Activated naive CD8-positive, alpha-beta T cell treated with anti-CD3 and anti-CD28 coated beads for 36 hours (primary cell): ENCODE data around the gene CDCA7. TPM values are rescaled to one million over a fixed set of nuclear protein-coding genes. Genes with fewer than 3 reads are reported as not detected.
A peak's percentile ranks its signal among the peaks of the same experiment; 100 is the strongest.

ENCODE experiments used
- DNase-seq: peaks from one replicate; pipeline ENCODE4 v3.0.0; 2021
- H3K27ac Mint-ChIP-seq: one replicate; pipeline ENCODE4 v1.8.0; 2022; ENCODE audit warnings: mild to moderate bottlenecking, moderate library complexity, mixed read lengths
- H3K27me3 Mint-ChIP-seq: one replicate; pipeline ENCODE4 v1.8.0; 2022; ENCODE audit warnings: mild to moderate bottlenecking, mixed read lengths
- H3K36me3 Mint-ChIP-seq: one replicate; pipeline ENCODE4 v1.8.0; 2021; ENCODE audit warnings: mild to moderate bottlenecking, mixed read lengths
- H3K4me1 Mint-ChIP-seq: one replicate; pipeline ENCODE4 v1.8.0; 2021; ENCODE audit warnings: mixed read lengths
- H3K4me3 Mint-ChIP-seq: one replicate; pipeline ENCODE4 v1.8.0; 2022; ENCODE audit warnings: mild to moderate bottlenecking, moderate library complexity, mixed read lengths
- H3K9me3 Mint-ChIP-seq: one replicate; pipeline ENCODE4 v1.8.0; 2022; ENCODE audit warnings: mixed read lengths
- total RNA-seq, 2 experiments: library from RNA; stranded (reverse); gene quantifications; one replicate each; pipeline ENCODE4 v1.2.3, GENCODE V29; 2021

The CDCA7 gene
- total RNA-seq, 2 experiments from 2014 or later: 79.3 to 79.4 TPM

DNA sequence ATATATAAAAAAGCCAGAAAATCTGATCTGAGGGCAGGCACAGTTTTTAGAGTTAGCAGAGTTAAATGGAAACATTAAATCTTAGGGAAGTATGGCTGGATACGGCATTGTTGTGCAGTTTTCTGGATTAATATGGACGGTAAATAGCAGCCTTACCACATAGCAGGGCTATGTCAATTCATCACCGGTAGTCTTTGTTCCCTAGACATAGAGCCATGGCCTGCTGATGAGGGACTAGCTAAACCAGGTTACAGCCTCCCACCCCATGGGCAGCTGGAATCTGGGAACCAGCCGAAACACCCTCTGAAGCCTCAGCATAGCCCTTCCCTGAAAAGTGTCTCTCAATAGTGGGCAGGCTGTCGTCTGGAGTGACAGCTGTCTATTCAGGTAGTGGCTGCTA is 32.4 kb downstream of the CDCA7 start:
- H3K9me3 Mint-ChIP-seq: peaks cover 2% of the 10 kb centered on the region
- peaks cover 3% of the 10 kb centered on the region for H3K27me3 Mint-ChIP-seq
- no peak overlapping the region for H3K4me3 Mint-ChIP-seq
- no peaks in the 10 kb centered on the region for H3K4me1 Mint-ChIP-seq
- no peak overlapping the region for H3K27ac Mint-ChIP-seq
- DNase-seq: no peak
- H3K36me3 Mint-ChIP-seq: peaks cover 9% of the 10 kb centered on the region

DNA sequence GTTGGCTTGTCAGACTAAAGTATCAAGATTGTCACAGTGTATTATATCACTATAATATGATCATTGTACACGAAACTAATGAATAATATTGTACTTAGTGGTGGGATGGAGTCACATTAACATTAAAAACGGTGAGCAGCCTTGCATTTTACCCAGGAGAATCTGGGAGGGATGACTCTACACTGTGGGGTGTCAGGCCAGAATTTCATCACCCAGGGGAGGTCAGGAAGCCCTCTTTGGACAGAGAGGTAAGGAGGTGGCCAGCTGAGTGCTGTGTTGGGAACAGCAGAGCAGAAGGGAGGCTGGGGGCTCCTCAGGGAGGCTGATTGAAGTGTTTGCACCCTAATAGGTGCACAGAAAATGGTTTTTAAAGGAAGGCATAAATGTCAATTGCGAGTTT is 33.0 kb downstream of the CDCA7 start:
- Mint-ChIP-seq H3K9me3 (peaks cover 2% of the 10 kb centered on the region), H3K27me3 (peaks cover 3% of the 10 kb centered on the region), H3K4me1 (no peaks in the 10 kb centered on the region), H3K36me3 (peaks cover 9% of the 10 kb centered on the region), H3K4me3 (no peak overlapping the region), H3K27ac (no peak overlapping the region)
- DNase-seq: no peak

DNA sequence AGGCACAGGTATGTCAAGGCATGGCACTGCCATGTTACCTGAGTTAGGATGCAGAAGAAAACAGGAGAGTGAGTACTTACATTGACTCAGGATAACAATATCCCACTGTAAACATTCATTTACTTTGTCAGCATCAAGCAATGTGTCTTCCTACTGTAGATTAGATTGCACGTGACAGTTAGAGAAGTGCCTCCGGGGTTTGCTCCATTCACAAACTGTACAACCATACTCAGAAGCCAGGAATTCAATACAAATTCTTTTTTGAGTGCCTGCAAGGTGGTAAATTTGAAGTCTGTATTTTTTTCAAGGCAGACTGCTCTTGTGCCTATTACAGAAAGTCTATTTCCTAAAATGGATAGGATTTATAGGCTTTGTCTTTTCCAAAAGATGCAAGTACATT is 34.1 kb downstream of the CDCA7 start:
- Mint-ChIP-seq H3K27me3 (peaks cover 5% of the 10 kb centered on the region), H3K36me3 (peaks cover 1% of the 10 kb centered on the region), H3K4me3 (no peak overlapping the region), H3K9me3 (peaks cover 2% of the 10 kb centered on the region), H3K4me1 (no peaks in the 10 kb centered on the region), H3K27ac (no peak overlapping the region)
- no peak for DNase-seq

DNA sequence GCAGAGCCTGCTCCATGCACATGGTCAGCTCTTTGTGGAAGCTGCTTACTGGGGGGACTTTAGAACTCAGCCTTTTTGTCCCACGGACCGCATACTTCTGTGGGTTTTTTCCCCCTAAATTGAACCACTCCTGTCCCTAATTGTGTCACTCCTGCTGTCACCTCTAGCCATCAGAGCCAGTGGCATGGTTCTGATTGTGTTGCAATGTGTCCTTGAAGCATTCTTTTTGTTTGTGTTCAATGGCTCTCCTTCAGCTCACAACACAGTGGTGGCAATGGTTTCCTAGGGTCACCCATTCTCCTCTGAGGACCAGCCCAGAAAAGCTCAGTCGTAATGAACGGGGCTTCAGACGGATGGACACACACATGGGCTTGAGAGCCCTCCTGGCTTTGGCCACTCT is 35.4 kb downstream of the CDCA7 start:
- Mint-ChIP-seq H3K4me3 (no peak overlapping the region), H3K27me3 (peaks cover 16% of the 10 kb centered on the region), H3K4me1 (no peaks in the 10 kb centered on the region), H3K9me3 (no peaks in the 10 kb centered on the region), H3K36me3 (no peaks in the 10 kb centered on the region), H3K27ac (no peak overlapping the region)
- no peak for DNase-seq

DNA sequence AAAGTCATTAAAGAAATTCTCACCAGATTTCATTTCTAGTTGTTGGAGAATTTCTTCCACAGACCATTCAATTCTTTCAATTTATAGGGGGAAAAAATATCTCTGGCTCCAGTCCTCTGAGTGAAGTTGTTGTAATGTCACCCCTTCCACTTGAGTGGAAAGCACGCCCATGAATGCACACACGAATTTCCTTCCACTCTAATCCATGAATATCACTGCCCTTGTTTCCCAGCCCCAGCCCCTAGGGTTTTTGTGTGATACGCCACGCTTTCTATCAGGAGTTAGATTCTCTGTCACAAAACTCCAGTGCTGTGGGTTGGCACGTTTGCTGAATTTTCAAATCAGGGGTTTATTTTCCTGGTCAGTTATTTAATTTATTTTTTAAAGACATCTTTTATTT is 38.1 kb downstream of the CDCA7 start:
- H3K36me3 Mint-ChIP-seq: no peaks in the 10 kb centered on the region

DNA sequence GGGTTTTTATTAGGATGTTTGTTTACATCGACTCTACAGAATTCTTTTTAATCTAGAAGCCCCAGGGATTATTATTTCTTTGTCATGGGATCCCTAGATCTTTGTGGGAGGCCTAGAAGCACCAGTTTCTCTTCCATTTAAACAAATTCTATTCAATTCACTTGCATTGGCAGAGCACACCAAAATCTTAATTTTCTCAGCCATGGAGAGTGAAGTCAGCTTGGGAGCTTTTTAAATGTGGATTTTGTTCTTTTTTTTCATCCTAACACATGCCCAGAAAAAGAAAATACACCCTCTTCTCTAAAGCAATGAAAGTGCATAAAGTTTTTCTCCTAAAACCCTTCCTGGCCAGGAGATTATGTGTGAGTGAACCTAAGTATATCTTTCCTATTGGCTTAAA is 38.5 kb downstream of the CDCA7 start:
- Mint-ChIP-seq H3K9me3 (no peaks in the 10 kb centered on the region), H3K4me3 (no peak overlapping the region)

More for the DNA sequence above, 38.1 kb downstream of the CDCA7 start:
- H3K27ac Mint-ChIP-seq: no peak overlapping the region
- H3K4me1 Mint-ChIP-seq: no peaks in the 10 kb centered on the region
- no peak for DNase-seq
- no peak overlapping the region for H3K4me3 Mint-ChIP-seq
- H3K9me3 Mint-ChIP-seq: no peaks in the 10 kb centered on the region
- H3K27me3 Mint-ChIP-seq: peaks cover 40% of the 10 kb centered on the region

DNA sequence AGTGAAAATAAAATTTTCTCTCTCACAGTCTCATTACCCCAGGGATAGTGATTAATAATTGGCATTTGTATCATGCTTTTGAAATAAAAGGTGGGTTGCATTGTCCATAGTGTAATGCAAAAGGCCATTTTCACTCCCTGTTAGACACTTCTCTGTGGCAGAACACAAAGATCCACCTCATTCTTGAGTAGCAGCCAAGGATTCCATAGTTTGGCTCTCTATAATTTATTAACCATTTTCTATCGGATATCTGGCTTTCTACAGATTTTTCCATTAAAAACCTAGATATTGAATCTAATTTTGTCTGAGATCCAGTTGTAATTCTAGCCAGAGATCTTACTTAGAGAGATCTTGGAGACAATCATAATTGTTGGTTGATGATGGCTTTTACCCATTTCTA is 39.0 kb downstream of the CDCA7 start:
- no peaks in the 10 kb centered on the region for H3K36me3 Mint-ChIP-seq
- peaks cover 40% of the 10 kb centered on the region for H3K27me3 Mint-ChIP-seq
- H3K27ac Mint-ChIP-seq: no peak overlapping the region
- no peak for DNase-seq
- H3K4me1 Mint-ChIP-seq: no peaks in the 10 kb centered on the region
- no peak overlapping the region for H3K4me3 Mint-ChIP-seq
- no peaks in the 10 kb centered on the region for H3K9me3 Mint-ChIP-seq

More for the DNA sequence above, 38.5 kb downstream of the CDCA7 start:
- no peak for DNase-seq
- peaks cover 40% of the 10 kb centered on the region for H3K27me3 Mint-ChIP-seq
- H3K36me3 Mint-ChIP-seq: no peaks in the 10 kb centered on the region
- no peak overlapping the region for H3K27ac Mint-ChIP-seq
- H3K4me1 Mint-ChIP-seq: no peaks in the 10 kb centered on the region

DNA sequence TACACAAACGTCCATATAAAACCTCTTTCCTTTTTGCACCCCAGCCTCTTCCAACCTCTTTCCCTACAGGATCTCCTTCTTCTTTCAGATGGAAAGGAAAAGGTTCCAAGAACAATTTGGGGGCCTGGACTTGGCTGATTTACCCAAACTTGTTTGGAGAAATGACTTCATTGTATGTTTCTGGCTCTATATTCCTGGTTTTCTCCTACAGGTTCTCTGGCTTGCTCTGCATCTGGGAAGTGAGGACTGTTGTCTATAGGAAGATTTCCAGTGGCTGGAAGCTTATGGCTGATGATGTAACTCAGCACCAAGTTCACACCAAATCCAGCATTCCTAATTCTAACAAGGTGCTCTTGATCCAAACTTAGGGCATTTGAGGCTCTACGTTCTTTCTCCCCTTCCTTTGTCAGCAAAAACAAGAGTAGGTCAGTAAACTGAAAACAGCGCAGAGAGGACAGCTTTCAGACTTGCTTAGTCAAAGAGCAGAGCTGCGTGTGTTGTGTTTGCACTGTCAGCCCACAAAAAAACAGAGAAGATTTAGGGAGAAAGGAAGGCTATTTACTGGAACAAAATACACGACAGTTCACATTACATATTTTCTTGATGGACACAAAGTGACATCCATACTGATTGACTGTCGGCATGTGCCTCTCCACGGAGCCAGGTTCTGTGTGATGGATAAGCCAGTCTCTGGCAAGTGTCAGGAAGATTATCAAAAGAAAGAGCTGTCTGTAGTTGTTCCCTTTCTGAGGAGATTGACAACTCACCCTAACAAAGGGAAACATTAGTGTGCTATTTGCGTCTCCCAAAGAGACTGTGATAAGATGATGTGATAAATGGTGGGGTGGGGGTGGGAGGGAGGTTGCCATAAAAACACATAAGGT is 39.7 kb downstream of the CDCA7 start:
- no peak overlapping the region for H3K27ac Mint-ChIP-seq
- no peak overlapping the region for H3K4me3 Mint-ChIP-seq
- no peak for DNase-seq
- H3K9me3 Mint-ChIP-seq: no peaks in the 10 kb centered on the region
- no peaks in the 10 kb centered on the region for H3K36me3 Mint-ChIP-seq
- peaks cover 44% of the 10 kb centered on the region for H3K27me3 Mint-ChIP-seq
- no peaks in the 10 kb centered on the region for H3K4me1 Mint-ChIP-seq

DNA sequence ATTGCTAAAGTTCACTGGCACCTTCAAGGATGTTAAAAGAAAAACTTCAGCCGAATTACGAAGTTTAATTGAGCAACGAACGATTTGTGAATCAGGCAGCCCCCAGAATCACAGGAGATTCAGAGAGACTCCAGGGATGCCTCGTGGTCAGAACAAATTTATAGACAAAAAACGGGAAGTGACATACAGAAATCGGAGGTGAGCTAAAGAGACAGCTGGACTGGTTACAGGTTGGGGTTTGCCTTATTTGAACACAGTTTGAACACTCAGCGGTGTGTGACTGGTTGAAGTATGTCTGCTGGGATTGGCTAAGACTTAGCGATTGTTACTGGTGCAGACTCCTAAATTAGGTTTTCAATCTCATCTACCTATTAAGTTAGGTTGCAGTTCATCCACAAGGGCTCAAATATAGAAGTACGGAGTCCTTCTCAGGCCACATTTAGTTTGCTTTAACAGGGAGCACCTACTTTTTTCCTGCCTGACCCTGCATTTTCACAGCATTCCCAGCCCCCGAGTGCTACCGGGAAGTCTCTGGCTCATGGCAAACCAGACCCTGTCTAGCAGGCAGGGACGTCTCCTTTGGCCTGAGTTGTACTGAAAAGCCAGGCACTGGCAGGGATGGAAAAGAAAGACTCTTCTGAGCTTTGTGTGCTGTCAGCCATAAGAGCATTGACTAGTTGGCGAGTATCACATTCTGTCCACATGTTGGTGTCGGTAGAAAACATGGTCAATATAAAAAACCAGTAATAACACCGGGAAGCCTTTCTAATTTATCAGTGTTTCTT is 41.1 kb downstream of the CDCA7 start:
- Mint-ChIP-seq H3K4me3 (no peak overlapping the region), H3K27ac (no peak overlapping the region), H3K27me3 (peaks cover 52% of the 10 kb centered on the region), H3K9me3 (no peaks in the 10 kb centered on the region), H3K36me3 (no peaks in the 10 kb centered on the region), H3K4me1 (no peaks in the 10 kb centered on the region)
- no peak for DNase-seq

DNA sequence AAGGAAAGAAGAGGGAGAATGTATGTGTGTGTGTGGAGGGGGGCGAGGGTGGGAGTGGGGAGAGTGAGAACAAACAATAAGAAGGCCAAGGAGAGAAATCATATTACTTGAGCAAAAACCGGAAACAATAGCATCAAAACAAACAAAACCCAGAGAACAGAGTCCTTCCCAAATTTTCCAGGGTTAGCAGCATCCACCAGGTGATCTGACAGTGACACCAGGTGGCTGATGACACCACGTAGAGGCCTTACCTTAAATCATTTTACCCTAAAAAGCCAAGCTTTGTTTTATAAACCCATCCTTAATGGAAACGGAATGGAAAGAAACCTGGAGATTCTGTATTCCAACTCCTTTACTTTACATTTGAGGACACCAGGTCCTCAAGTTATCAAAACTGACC is 42.9 kb downstream of the CDCA7 start:
- Mint-ChIP-seq H3K36me3 (no peaks in the 10 kb centered on the region), H3K4me3 (no peak overlapping the region)
- no peak for DNase-seq

DNA sequence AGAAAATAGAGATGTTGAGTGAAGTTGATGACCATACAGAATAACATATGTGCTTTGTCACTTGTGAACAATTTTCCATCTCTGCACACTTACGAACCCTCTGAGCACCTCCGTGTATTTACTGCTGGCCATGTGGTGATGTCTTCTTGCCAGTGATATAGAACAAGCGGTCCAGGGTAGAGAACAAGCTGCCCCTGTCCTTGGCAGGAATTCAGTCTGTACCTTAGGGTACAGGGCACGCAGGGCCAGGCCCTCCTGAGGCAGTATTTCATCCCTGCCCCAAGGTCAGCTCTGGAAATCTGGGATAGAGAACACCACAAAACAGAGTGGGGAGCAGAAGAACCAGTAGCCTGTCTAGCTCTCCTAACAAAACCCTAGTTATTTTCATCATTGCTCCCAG is 44.6 kb downstream of the CDCA7 start:
- peaks cover 79% of the 10 kb centered on the region for H3K27me3 Mint-ChIP-seq
- no peak overlapping the region for H3K4me3 Mint-ChIP-seq
- no peak overlapping the region for H3K27ac Mint-ChIP-seq
- no peak for DNase-seq
- H3K9me3 Mint-ChIP-seq: no peaks in the 10 kb centered on the region
- H3K36me3 Mint-ChIP-seq: no peaks in the 10 kb centered on the region
- H3K4me1 Mint-ChIP-seq: peaks cover 6% of the 10 kb centered on the region

More for the DNA sequence above, 42.9 kb downstream of the CDCA7 start:
- H3K9me3 Mint-ChIP-seq: no peaks in the 10 kb centered on the region
- H3K4me1 Mint-ChIP-seq: peaks cover 5% of the 10 kb centered on the region
- H3K27me3 Mint-ChIP-seq: peaks cover 68% of the 10 kb centered on the region
- H3K27ac Mint-ChIP-seq: no peak overlapping the region

DNA sequence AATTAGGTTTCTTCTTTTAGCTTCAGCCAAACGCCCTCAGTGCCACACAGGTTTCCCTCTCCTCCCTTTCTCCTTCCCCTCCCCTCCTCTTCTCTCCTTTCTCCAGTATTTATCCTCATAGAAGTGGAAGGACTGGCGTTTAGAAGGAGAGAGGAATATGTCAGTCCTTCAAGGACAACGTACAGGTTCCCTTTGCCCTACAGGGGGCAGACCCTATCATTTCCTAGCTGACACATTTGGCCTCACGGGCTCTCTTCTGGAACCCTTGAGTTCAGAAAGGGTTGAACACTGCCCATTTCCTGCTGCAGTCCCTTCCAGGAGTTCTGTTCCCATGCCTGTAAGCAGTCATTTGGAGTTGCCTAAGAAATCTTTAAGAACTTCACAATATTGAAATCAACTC is 46.1 kb downstream of the CDCA7 start:
- no peaks in the 10 kb centered on the region for H3K36me3 Mint-ChIP-seq
- no peaks in the 10 kb centered on the region for H3K9me3 Mint-ChIP-seq
- peaks cover 8% of the 10 kb centered on the region for H3K4me1 Mint-ChIP-seq
- no peak overlapping the region for H3K27ac Mint-ChIP-seq
- no peak for DNase-seq
- H3K27me3 Mint-ChIP-seq: peaks cover 84% of the 10 kb centered on the region
- no peak overlapping the region for H3K4me3 Mint-ChIP-seq

DNA sequence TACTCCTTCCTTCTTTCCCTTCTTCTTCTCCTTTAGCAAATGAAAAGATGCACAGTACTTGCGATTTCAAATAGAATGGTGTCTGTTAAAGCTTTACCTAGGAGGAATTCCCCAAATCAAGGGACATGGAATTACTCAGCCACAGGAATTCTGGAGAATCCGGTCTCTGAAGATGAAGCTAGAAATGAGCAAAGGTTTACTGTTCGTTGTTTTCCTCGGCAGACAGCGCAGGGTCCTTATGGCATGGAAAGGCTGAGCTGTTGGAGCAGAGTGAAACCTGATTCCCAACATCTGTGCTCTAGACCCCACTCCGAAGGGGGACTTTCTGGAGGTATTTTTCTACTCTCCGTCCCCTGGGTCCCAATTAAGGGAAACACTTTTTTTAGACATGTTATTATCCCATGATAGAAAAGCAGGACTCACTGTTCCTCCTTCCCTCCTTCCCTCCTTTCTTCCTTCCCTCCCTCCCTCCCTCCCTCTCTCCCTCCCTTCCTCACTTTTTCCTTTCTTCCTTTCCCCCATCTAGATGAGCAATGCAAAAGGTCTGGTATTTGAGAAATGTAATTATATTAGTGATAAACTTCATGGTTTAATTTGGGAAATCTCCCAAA is 47.1 kb downstream of the CDCA7 start:
- Mint-ChIP-seq H3K4me3 (no peak overlapping the region), H3K9me3 (no peaks in the 10 kb centered on the region), H3K27me3 (peaks cover 73% of the 10 kb centered on the region), H3K27ac (no peak overlapping the region), H3K4me1 (peaks cover 8% of the 10 kb centered on the region), H3K36me3 (no peaks in the 10 kb centered on the region)
- no peak for DNase-seq

DNA sequence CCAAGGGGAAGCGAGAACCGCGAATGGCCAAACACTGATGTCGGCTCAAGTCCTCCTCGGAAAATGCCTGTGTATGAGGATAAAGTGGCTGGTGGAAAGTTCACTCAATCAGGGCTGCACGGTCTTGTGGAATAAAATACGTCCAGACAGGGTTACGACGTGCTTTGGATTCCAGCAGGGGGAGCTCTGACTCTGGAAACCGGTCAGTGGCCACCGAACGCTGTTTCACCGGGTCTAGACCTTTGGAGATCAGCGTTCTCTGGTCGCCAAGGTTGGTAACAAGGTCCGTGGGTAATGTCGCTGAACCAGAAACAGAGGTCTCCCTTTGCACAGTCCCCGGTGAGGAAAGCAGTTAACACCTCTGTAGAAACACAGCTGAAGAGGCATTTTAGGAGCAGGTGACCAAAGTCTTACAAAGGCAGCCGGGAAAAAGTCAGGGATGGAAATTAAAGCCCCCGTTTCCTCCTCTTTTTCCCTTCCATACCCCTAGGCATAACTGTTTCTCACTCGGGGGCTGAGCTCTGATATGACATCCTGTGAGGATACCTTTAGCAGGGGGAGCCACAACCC is 47.8 kb downstream of the CDCA7 start:
- Mint-ChIP-seq H3K27me3 (peaks cover 67% of the 10 kb centered on the region), H3K27ac (no peak overlapping the region), H3K9me3 (no peaks in the 10 kb centered on the region), H3K4me1 (peaks cover 8% of the 10 kb centered on the region), H3K36me3 (no peaks in the 10 kb centered on the region), H3K4me3 (no peak overlapping the region)
- peak; percentile 63 for DNase-seq
